ENCODE results near the gene DCXR. TPM values are rescaled to one million over a fixed set of nuclear protein-coding genes. Genes with fewer than 3 reads are reported as not detected.

Gene DCXR
- total RNA-seq, 1 experiment from 2014 or later: 135 TPM

DNA sequence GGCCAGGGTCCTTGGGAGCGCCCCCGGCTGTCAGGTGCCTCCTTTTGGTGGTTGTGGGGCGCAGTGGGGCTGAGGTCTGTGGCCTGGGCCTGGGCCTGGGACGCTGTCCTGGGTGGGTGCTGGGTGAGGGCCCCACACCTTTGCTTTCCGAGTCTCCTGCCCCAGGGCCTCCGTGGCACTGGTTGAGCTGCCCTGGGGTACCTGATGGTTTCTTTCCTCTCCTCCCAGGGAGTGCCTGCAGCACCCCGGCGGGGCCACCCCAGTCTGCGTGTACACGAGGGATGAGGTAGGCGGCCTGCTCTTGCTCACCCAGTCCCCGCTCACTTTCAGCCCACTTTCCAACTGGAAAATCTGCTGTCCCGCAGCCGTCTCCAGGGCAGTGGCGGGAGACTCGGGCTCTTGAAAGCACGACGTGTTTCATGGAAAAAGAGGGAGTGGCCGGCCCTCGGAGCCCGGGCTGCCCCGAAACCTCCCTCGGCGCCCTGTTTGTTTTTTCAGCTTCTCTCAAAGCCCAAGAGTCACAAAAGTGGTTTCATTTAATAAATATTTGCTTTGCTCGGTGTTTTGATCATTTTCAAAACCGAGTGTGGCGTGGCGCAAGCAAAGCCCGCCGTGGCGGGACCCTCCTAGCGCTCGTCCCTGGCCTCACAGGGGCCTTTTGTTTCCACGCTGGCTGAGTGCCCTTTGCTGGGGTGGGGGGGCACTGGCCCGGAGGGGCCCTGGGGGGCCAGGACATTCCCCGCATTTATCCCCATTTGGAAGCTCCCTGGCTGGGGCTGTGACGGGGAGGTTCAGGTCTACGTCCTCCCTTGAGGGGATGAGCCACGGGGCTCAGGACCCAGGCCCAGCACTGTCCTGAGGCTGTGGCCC, 42.7 kb downstream of the DCXR start:
- ChIA-PET POLR2A (ENCODE audit: unreplicated experiment) (no interaction called here), CTCF (no interaction called here)
- Histone ChIP-seq H4K20me1 (ENCODE audit: low read length) (no peaks in the 10 kb centered on the region), H3K4me3 (ENCODE audit: low read length) (no peak overlapping the region), H3K27ac (ENCODE audit: low read length) (no peak overlapping the region), H3K4me2 (ENCODE audit: low read length) (no peak overlapping the region), H3K4me1 (ENCODE audit: insufficient read depth, low read length) (peaks cover 16% of the 10 kb centered on the region), H3K9me3 (ENCODE audit: low read length) (no peaks in the 10 kb centered on the region), H3K79me2 (ENCODE audit: low read length) (no peaks in the 10 kb centered on the region), H3F3A (ENCODE audit: low read length, unreplicated experiment) (no peaks in the 10 kb centered on the region), H2AFZ (ENCODE audit: low read length) (no peak overlapping the region), H3K27me3 (ENCODE audit: low read length) (no peaks in the 10 kb centered on the region), H3K9ac (ENCODE audit: low read length) (no peak overlapping the region), H3K36me3 (ENCODE audit: low read depth, low read length) (no peaks in the 10 kb centered on the region), H3K9me2 (replicated peaks; ENCODE audit: low read length) (no peaks in the 10 kb centered on the region)
- intact Hi-C loops (cut with micrococcal nuclease): no loop called here
- no peak for ATAC-seq
- TF ChIP-seq, protein P1, sequence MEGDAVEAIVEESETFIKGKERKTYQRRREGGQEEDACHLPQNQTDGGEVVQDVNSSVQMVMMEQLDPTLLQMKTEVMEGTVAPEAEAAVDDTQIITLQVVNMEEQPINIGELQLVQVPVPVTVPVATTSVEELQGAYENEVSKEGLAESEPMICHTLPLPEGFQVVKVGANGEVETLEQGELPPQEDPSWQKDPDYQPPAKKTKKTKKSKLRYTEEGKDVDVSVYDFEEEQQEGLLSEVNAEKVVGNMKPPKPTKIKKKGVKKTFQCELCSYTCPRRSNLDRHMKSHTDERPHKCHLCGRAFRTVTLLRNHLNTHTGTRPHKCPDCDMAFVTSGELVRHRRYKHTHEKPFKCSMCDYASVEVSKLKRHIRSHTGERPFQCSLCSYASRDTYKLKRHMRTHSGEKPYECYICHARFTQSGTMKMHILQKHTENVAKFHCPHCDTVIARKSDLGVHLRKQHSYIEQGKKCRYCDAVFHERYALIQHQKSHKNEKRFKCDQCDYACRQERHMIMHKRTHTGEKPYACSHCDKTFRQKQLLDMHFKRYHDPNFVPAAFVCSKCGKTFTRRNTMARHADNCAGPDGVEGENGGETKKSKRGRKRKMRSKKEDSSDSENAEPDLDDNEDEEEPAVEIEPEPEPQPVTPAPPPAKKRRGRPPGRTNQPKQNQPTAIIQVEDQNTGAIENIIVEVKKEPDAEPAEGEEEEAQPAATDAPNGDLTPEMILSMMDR (conservative IDR thresholded peaks at IDR 0.05; ENCODE audit: low read depth, low read length): no peak
- no peak for TF ChIP-seq EZH2phosphoT487 (IDR thresholded peaks at IDR 0.05; ENCODE audit: borderline replicate concordance, low read length)
- no peak for TF ChIP-seq EZH2 (IDR thresholded peaks at IDR 0.05; ENCODE audit: low read length, unreplicated experiment)
- no peak for DNase-seq
- BruUV-seq (replicated peaks): no TSS peak

DNA sequence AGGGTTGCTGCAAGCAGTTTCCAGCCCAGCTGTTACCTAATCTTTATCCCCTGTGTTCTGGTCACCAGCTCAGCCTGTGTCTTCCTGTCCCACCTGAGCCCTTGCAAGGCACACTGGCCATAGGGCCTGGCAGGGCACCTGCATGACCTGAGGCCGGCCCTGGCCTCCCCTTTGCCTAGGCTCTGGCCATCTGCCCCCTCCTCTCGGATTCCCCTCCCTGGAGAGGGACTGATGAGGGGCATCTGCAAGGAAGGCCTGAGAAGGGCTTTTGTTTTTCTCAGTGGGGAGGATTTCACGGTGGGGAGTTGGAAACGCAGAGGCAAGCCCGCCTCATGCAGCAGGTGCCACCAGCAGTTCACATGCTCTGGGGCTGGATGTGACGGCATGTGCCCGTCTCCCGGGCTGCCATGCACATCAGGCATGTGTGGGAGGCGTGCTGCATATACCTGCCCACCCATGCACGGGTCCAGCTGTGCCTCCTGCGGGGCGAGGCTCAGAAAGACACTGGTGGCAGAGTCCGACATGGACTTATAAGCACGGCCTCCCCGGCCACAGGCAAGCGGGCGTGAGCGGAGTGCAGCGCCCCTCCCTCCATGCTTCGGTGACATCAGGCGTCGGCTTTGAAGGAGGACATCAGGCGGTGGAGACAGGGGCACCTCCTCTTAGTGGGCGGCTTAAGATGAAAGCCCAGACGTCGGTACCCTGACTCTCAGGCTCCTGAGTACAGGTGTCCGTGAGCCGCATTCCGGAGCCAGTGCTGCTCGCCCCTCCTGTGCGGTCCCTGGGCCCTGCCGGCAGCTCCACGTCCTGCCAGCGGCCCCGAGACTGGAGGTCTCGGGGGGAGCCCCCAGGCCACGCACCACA, 43.5 kb downstream of the DCXR start:
- no TSS peak for BruUV-seq (replicated peaks)
- TF ChIP-seq, protein P1 (conservative IDR thresholded peaks at IDR 0.05; ENCODE audit: low read depth, low read length): no peak
- TF ChIP-seq EZH2phosphoT487 (IDR thresholded peaks at IDR 0.05; ENCODE audit: borderline replicate concordance, low read length): no peak
- CTCF ChIA-PET: no interaction called here

More for the DNA sequence above, 43.5 kb downstream of the DCXR start:
- Histone ChIP-seq H3K27ac (ENCODE audit: low read length) (no peak overlapping the region), H4K20me1 (ENCODE audit: low read length) (no peaks in the 10 kb centered on the region), H3F3A (ENCODE audit: low read length, unreplicated experiment) (no peaks in the 10 kb centered on the region), H3K4me3 (ENCODE audit: low read length) (no peak overlapping the region), H3K4me2 (ENCODE audit: low read length) (no peak overlapping the region), H3K9me2 (replicated peaks; ENCODE audit: low read length) (no peaks in the 10 kb centered on the region), H3K9ac (ENCODE audit: low read length) (no peak overlapping the region), H3K79me2 (ENCODE audit: low read length) (no peaks in the 10 kb centered on the region), H2AFZ (ENCODE audit: low read length) (no peak overlapping the region), H3K9me3 (ENCODE audit: low read length) (no peaks in the 10 kb centered on the region), H3K4me1 (ENCODE audit: insufficient read depth, low read length) (peaks cover 16% of the 10 kb centered on the region), H3K36me3 (ENCODE audit: low read depth, low read length) (no peaks in the 10 kb centered on the region), H3K27me3 (ENCODE audit: low read length) (no peaks in the 10 kb centered on the region)
- no peak for DNase-seq
- POLR2A ChIA-PET (ENCODE audit: unreplicated experiment): no interaction called here
- intact Hi-C loops (cut with micrococcal nuclease): no loop called here
- no peak for ATAC-seq

All from PC-3 (cell line).